Measurements from ENCODE around the gene KDM8.

Gene KDM8

GRCh38 chr16:27234603-27235002, 31.3 kb downstream of the KDM8 start:
- CTCF ChIA-PET: interaction anchor here (0.7 to 11.3 kb wide), 52 partner anchors 9 to 228 kb away, joined by 3 to 355 read pairs (median 6); partner anchors contain the start of genes IL21R and KDM8
- TF ChIP-seq, protein P1, sequence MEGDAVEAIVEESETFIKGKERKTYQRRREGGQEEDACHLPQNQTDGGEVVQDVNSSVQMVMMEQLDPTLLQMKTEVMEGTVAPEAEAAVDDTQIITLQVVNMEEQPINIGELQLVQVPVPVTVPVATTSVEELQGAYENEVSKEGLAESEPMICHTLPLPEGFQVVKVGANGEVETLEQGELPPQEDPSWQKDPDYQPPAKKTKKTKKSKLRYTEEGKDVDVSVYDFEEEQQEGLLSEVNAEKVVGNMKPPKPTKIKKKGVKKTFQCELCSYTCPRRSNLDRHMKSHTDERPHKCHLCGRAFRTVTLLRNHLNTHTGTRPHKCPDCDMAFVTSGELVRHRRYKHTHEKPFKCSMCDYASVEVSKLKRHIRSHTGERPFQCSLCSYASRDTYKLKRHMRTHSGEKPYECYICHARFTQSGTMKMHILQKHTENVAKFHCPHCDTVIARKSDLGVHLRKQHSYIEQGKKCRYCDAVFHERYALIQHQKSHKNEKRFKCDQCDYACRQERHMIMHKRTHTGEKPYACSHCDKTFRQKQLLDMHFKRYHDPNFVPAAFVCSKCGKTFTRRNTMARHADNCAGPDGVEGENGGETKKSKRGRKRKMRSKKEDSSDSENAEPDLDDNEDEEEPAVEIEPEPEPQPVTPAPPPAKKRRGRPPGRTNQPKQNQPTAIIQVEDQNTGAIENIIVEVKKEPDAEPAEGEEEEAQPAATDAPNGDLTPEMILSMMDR (IDR thresholded peaks at IDR 0.05; ENCODE audit: insufficient read depth, low read length, missing control alignments): no peak
- POLR2A ChIA-PET: interaction anchor here (0.6 to 1.9 kb wide), 4 partner anchors 31 to 133 kb away, joined by 3 to 6 read pairs (median 4); partner anchors contain the start of gene KDM8
- DNase-seq (ENCODE audit: low read depth, low spot score): no peak
- no peak overlapping the region for H3K4me3 ChIP-seq (ENCODE audit: low read depth, low read length)

- peak; percentile 41 for DNase-seq (ENCODE audit: low read depth, low spot score)
- TF ChIP-seq, protein P1 (IDR thresholded peaks at IDR 0.05; ENCODE audit: insufficient read depth, low read length, missing control alignments): peak; percentile 82
- H3K4me3 ChIP-seq (ENCODE audit: low read depth, low read length): no peak overlapping the region; the same call in 1 of the 2 replicates
- ChIA-PET POLR2A (interaction anchor here (0.6 to 1.9 kb wide), 5 partner anchors 28 to 133 kb away, joined by 3 to 6 read pairs (median 3); partner anchors contain the start of gene KDM8), CTCF (interaction anchor here (0.7 to 11.3 kb wide), 53 partner anchors 9 to 227 kb away, joined by 3 to 355 read pairs (median 6); partner anchors contain the start of genes IL21R and KDM8)
These were observed 32.0 kb downstream of the KDM8 start for GRCh38 chr16:27235055-27235937.

DNA sequence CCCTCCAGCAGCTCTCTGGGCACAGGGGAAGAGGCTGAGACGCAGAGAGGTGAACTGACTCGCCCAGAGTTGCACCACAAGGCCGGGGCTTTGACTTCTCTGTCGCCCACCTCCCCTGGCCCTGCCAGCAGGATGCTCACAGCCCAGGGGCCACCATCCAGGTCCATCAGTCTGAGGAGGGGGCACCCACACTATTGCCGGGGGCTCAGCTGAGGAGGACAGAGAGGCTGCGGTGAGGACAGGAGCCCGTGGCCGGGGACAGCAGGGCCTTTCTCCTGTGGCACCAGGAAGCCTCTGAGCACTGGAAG, 32.6 kb downstream of the KDM8 start:
- POLR2A ChIA-PET: interaction anchor here (1.2 to 1.4 kb wide), 2 partner anchors 32 to 95 kb away, joined by 3 read pairs; no protein-coding TSS in a partner anchor
- TF ChIP-seq, protein P1 (IDR thresholded peaks at IDR 0.05; ENCODE audit: insufficient read depth, low read length, missing control alignments): no peak
- no peak for DNase-seq (ENCODE audit: low read depth, low spot score)
- CTCF ChIA-PET: interaction anchor here (0.9 to 11.3 kb wide), 27 partner anchors 8 to 222 kb away, joined by 3 to 355 read pairs (median 12); partner anchors contain the start of gene IL21R
- no peak overlapping the region for H3K4me3 ChIP-seq (ENCODE audit: low read depth, low read length)

DNA sequence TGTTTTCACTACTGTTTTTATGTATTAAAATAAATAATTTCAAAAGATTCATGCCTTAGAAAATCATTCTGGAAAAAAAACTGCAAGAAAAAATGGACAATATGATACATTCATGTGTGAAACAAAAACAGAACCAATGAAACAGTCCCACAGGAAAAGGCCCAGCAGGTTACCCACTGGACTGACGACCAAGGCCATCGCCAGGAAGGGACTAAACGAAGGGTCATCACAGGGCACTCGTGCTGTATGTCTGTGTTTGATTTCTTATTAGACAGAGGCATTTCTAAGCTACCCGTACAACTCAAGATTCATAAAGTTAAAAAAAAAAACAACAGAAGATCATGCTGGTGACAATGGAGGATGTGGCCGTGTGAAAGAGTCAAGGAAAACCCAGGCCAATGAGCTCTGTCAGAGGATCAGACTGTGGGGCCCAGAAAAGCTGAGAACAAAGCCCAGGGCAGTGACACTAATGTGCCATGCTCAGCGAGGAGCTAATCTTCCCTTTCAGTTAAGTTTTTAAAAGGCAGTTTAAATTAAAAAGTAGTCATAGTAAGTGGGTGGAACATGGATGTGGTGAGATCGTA, 33.4 kb downstream of the KDM8 start:
- no peak for DNase-seq (ENCODE audit: low read depth, low spot score)
- H3K4me3 ChIP-seq (ENCODE audit: low read depth, low read length): no peak overlapping the region
- TF ChIP-seq, protein P1 (IDR thresholded peaks at IDR 0.05; ENCODE audit: insufficient read depth, low read length, missing control alignments): no peak
- ChIA-PET POLR2A (interaction anchor here (1.4 kb wide), 1 partner anchor 32 kb away, joined by 3 read pairs; no protein-coding TSS in a partner anchor), CTCF (interaction anchor here (0.6 to 11.3 kb wide), 13 partner anchors 7 to 222 kb away, joined by 3 to 355 read pairs (median 17); no protein-coding TSS in a partner anchor)

DNA sequence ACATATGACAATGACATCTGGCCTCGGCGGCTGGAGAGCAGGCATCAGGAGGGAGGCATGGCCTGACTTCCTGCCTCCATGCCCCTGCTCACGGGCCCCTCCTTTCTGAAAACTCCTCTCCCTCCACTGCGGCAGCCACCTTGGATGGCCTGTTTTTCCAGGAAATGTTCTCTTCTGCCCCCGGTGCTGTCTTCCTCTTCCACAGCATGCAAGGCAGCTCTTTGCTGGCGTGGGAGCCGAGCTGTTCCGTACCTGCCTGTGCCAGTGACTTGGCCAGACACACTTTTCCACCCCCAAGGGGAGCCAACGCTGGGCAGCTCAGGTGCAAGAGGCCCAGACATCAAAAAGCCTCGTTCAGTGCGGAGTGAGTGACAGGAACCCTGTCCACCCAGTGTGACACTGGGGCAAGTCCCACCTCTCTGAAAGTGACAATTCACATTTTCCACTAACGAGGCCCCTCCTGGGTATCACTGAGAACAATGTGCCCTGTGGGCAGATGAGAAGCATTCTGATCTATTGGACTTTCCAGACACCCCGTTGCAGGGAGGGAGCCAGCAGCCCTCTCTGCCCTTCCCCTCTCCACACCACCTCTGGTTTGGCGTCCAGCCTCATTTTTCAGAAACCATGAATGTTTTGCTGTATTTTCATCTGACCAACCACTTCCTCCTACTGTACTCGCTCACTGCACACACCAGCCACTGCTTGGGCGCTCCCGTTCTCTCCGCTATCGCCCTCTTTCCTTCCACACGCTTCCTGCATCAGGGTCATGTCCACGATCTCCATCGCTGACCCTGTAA, 34.1 kb downstream of the KDM8 start:
- DNase-seq (ENCODE audit: low read depth, low spot score): no peak
- POLR2A ChIA-PET: interaction anchor here (1.4 kb wide), 1 partner anchor 31 kb away, joined by 3 read pairs; no protein-coding TSS in a partner anchor
- no peak overlapping the region for H3K4me3 ChIP-seq (ENCODE audit: low read depth, low read length)
- TF ChIP-seq, protein P1 (IDR thresholded peaks at IDR 0.05; ENCODE audit: insufficient read depth, low read length, missing control alignments): no peak
- CTCF ChIA-PET: interaction anchor here (0.6 to 11.3 kb wide), 9 partner anchors 10 to 221 kb away, joined by 3 to 355 read pairs (median 5); no protein-coding TSS in a partner anchor
